ENCODE data around the gene BIN1. TPM values are rescaled to one million over a fixed set of nuclear protein-coding genes. Genes with fewer than 3 reads are reported as not detected.

The BIN1 gene
- total RNA-seq, 2 donors from 2014 or later: 34.3 to 37.2 TPM

DNA sequence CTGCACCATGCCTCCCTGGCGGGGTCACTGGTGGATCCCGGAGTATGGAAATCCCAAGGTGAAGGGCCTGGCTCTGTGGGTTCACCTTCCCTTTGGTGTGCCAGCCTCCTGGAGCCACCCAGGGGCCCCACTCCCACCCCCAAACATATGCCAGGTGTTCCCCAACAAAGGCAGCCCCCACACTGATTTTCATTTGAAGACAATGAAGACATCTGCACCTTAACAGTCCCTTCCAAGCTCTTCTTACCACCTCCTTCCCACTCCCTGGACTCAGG, 11.7 kb downstream of the BIN1 start:
- DNase-seq (no peak), ATAC-seq (no peak)
- intact Hi-C loops (cut with DNase I, micrococcal nuclease): no loop called here

GRCh38 chr2:127094509-127095366, 12.2 kb downstream of the BIN1 start:
- intact Hi-C loops (cut with DNase I, micrococcal nuclease): no loop called here
- peak; percentile 57 to 65 for DNase-seq
- ATAC-seq: peak; percentile 54

GRCh38 chr2:127093648-127094210, 13.2 kb downstream of the BIN1 start:
- DNase-seq (no peak), ATAC-seq (no peak)
- intact Hi-C loops (cut with DNase I, micrococcal nuclease): no loop called here

GRCh38 chr2:127092901-127093516, 13.9 kb downstream of the BIN1 start:
- intact Hi-C loops (cut with DNase I, micrococcal nuclease): no loop called here
- no peak for ATAC-seq
- no peak for DNase-seq

GRCh38 chr2:127092306-127092705, 14.6 kb downstream of the BIN1 start:
- ATAC-seq: no peak
- DNase-seq: no peak
- intact Hi-C loops (cut with DNase I, micrococcal nuclease): no loop called here

DNA sequence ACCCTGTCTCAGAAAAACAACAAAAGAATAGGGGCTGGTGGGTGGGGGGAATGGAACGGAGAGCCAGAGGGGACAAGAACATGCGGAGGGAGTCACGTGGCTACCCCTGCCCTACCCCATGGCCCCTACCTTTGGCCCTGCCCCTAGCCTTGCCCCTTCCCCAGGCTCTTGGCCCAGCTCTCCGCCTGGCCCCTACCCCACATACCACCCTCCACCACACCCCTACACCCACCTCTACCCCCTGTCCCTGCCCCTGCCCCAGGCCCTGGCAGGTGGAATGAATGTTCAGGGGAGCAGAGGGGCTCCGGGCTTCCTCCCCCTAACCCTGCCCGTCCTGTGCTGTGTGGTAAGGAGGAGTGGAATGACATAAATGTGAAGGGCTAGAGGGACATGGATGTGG, 15.1 kb downstream of the BIN1 start:
- ATAC-seq: no peak
- intact Hi-C loops (cut with DNase I, micrococcal nuclease): no loop called here
- DNase-seq: no peak

DNA sequence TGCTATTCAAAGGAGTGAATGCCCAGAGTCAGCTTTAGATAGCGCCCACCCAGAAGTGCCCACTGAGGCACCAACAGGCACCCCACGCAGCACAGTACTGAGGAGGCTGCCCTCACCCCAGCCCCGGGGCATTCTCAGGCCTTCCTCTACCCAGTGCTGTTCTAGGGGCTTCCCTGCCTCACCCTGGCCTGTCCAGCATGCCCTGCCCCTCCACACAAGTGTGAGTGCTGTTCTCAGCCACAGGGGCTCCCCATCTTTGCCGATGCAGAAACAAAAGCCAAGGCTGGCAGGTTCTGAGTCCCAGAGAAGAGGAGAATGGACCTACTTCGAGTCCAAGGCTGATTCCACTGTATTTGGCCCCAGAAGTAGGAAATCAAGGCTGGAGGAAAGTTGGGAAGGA, 15.8 kb downstream of the BIN1 start:
- ATAC-seq (no peak), DNase-seq (no peak)
- intact Hi-C loops (cut with DNase I, micrococcal nuclease): no loop called here

- intact Hi-C loops (cut with DNase I, micrococcal nuclease): no loop called here
- ATAC-seq: peak; percentile 20
- no peak for DNase-seq
Observed at GRCh38 chr2:127090281-127091120, 16.5 kb downstream of the BIN1 start.

DNA sequence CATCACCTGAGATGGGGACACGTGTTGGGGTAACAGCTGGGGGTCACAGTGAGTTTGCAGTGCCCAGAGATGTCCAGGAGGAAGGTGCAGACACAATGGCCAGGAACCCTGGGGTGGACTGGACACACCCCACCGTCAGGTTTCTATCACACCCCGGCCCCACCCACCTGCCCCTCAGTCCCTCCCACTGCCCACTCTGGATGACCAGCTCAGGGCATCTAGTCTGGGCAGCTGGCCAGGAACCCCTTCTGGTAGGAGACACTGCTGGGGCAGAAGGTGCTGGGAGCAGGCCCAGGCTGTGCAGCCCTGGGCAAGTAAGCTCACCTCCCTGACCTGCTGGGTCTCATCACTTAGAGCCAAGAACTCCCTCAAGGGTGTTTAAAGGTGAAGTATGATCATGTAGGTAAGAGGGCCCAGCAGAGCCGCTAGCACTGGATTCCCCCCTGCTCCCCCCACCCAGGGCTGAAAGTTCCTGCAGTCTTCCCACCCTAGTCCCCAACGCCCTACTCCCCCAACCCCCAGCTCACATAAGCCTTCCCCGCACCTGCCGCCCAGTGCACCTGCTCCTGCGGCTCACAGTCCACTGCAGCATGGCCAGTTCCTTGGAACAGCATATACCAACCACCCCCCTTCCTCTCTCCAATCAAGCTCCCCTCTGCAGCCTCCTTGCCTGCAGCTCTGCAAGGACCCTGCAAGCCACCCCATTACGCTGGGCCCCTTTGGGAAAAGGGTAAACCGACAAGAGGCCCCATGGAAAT, 17.3 kb downstream of the BIN1 start:
- intact Hi-C loops (cut with DNase I, micrococcal nuclease): no loop called here
- ATAC-seq (no peak), DNase-seq (no peak)

DNA sequence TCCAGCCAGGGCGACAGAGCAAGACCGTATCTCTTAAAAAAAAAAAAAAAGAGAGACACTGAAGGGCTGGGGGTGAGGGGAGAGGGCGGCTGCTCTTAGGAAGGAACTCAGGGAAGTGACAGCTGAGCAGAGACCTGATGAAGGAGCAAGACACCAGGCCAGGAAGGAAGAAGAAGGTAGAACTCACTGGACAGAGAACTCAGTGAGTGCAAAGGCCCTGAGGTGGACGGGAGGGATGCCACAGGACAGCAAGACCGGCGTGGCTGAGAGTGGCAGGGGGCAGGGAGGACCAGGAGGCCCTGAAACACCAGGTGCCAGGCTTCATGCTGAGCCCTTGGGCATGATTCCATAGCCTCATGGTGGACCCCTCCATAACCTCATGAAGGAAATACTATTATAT, 18.2 kb downstream of the BIN1 start:
- DNase-seq: no peak
- no peak for ATAC-seq
- intact Hi-C loops (cut with DNase I, micrococcal nuclease): no loop called here

GRCh38 chr2:127087791-127088495, 19.0 kb downstream of the BIN1 start:
- DNase-seq (no peak), ATAC-seq (no peak)
- intact Hi-C loops (cut with DNase I, micrococcal nuclease): no loop called here

- ATAC-seq (no peak), DNase-seq (peak in 1 of 2 donors; percentile 64)
- intact Hi-C loops (cut with DNase I, micrococcal nuclease): no loop called here
Observed at GRCh38 chr2:127086990-127087790, 19.8 kb downstream of the BIN1 start.

- intact Hi-C loops (cut with DNase I, micrococcal nuclease): no loop called here
- peak; percentile 23 for ATAC-seq
- no peak for DNase-seq
Observed at GRCh38 chr2:127085317-127085681, 21.7 kb downstream of the BIN1 start.

DNA sequence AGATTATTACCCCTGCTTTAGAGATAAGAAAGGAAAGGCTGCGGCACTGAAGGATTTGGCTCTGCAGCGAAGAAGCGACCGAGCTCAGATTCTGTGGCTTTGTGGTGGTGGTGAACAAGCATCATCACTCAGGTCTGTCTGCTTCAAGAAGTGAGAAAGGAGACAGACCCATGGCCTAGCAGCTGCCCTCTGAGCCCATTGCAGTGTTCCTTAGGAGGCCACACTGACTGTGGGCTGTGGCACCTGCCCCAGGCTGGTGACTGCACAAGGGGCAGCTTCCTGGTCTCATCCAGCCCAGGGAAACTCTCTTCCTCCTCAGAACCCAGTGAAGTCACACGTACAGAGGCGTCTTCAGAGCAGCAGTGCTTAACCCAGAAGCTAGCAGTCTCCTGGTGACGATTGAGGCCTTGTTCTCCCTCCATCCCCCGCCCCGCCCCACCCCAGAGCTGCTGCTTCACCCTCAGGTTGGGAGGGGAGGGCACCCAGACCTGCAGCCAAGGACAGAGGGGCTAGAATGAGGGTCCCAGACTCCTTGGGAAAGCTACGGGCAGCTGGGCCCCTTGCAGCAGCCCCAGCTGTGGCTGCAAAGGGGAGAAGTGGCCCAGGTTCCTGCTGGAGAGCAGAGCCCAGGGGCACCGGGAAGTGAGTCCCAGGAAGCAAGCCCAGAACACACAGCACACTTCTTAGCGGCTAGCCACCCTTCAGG, 22.2 kb downstream of the BIN1 start:
- intact Hi-C loops (cut with DNase I, micrococcal nuclease): no loop called here
- ATAC-seq: peak; percentile 47
- DNase-seq: no peak

DNA sequence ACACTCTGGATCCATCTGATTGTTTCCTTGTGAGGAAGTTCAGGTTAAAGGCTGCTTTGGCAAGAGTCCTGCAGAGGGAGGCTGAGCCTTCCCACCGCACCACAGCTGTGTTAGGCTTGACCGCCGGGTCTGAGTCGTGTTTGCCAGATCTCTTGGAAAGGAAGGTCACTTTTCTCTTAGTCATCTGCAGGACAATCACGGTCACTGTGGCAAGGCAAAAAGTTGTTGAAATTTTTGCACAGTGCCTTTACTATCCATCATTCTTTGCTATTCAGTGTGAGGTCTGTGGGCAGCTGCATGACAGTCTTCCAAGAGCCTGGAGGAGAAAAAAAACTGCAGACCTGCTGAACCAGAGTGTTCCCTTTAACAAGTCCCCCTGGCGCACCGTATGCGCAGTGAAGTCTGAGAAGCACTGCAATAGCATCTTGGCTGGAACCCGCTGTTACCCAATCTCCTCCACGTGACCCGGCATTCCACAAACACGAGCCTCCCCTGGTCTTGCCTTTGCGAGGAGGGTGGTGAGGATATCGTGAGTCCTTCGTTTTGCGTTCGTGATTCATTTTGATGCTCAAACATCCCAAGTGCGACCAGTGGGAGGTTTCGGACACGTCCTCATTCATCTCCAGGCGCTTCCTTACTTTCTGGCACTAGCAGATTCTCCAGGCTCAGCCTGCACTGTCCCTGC, 23.0 kb downstream of the BIN1 start:
- DNase-seq: peak in 1 of 2 donors; percentile 76
- intact Hi-C loops (cut with DNase I, micrococcal nuclease): no loop called here
- ATAC-seq: no peak

DNA sequence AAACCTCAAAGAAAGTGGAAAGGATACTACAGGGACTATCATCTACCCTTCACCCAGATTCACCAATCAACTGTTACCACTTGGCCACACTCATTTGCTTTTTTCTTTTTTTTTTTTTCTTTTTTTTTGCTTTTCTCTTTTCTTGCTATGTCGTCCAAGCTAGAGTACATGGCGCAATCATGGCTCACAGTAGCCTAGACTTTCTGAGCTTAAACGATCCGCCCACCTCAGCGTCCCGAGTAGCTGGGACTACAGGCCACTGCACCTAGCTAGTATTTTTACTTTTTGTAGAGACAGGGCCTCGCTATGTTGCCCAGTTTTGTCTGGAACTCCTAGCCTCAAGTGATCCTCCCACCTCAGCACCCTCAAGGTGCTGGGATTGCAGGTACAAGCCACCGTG, 24.0 kb downstream of the BIN1 start:
- intact Hi-C loops (cut with DNase I, micrococcal nuclease): no loop called here
- ATAC-seq (no peak), DNase-seq (no peak)

Measured in left colon (tissue), 2 donors.